HFFc6 (cell line): Measurements from ENCODE around the gene ITIH3. TPM values are rescaled to one million over a fixed set of nuclear protein-coding genes. Genes with fewer than 3 reads are reported as not detected.

Experiments
- DNase-seq: peaks from one replicate; pipeline ENCODE4 v3.0.0-alpha.2; 2018
- H3K27ac Mint-ChIP-seq: 2 replicates; pipeline ENCODE4 v1.8.0; 2020; ENCODE audit warnings: mild to moderate bottlenecking, mixed read lengths
- H3K27me3 Mint-ChIP-seq: 2 replicates; pipeline ENCODE4 v1.8.0; 2021; ENCODE audit warnings: mild to moderate bottlenecking, moderate library complexity, mixed read lengths; ENCODE audit not compliant: insufficient read depth
- H3K36me3 Mint-ChIP-seq: 2 replicates; pipeline ENCODE4 v1.8.0; 2021; ENCODE audit warnings: low read depth, mixed read lengths
- H3K4me1 Mint-ChIP-seq: 2 replicates; pipeline ENCODE4 v1.8.0; 2020; ENCODE audit warnings: low read depth, mixed read lengths
- H3K4me3 Mint-ChIP-seq: 2 replicates; pipeline ENCODE4 v1.8.0; 2020; ENCODE audit warnings: mild to moderate bottlenecking, moderate library complexity, mixed read lengths
- H3K9me3 Mint-ChIP-seq: 2 replicates; pipeline ENCODE4 v1.8.0; 2020; ENCODE audit warnings: mild to moderate bottlenecking, mixed read lengths
- total RNA-seq, 6 experiments: library from RNA; stranded (reverse); fragmentation: NEBNext Ultra II Directional; extraction: Animal tissue kit (Norgen Biotek cat#: 25700); gene quantifications; 2 replicates in 1 of 6; 3 replicates in 5 of 6; pipeline ENCODE4 v1.2.3, GENCODE V29; 2021
- TF ChIP-seq, protein P1 (sequence below): fragments of 200-600 bp; sonication (generic); IDR thresholded peaks from 2 replicates; pipeline ENCODE4 v1.5.0; 2021; ENCODE audit warnings: antibody characterized with exemption, mild to moderate bottlenecking

ITIH3 gene
- total RNA-seq, 6 experiments from 2014 or later: 0.59 to 1.3 (median 0.70) TPM

GRCh38 chr3:52817860-52818259 is 23.3 kb downstream of the ITIH3 start:
- no peaks in the 10 kb centered on the region for H3K9me3 Mint-ChIP-seq
- no peak for DNase-seq

GRCh38 chr3:52819936-52820335 is 25.3 kb downstream of the ITIH3 start:
- Mint-ChIP-seq H3K27ac (no peak overlapping the region), H3K4me1 (no peaks in the 10 kb centered on the region), H3K4me3 (no peak overlapping the region), H3K36me3 (no peaks in the 10 kb centered on the region), H3K9me3 (no peaks in the 10 kb centered on the region), H3K27me3 (peaks cover 5% of the 10 kb centered on the region; the same call in 1 of the 2 replicates)
- no peak for DNase-seq
- TF ChIP-seq, protein P1, sequence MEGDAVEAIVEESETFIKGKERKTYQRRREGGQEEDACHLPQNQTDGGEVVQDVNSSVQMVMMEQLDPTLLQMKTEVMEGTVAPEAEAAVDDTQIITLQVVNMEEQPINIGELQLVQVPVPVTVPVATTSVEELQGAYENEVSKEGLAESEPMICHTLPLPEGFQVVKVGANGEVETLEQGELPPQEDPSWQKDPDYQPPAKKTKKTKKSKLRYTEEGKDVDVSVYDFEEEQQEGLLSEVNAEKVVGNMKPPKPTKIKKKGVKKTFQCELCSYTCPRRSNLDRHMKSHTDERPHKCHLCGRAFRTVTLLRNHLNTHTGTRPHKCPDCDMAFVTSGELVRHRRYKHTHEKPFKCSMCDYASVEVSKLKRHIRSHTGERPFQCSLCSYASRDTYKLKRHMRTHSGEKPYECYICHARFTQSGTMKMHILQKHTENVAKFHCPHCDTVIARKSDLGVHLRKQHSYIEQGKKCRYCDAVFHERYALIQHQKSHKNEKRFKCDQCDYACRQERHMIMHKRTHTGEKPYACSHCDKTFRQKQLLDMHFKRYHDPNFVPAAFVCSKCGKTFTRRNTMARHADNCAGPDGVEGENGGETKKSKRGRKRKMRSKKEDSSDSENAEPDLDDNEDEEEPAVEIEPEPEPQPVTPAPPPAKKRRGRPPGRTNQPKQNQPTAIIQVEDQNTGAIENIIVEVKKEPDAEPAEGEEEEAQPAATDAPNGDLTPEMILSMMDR: no peak

More at GRCh38 chr3:52817860-52818259, 23.3 kb downstream of the ITIH3 start:
- no peak overlapping the region for H3K4me3 Mint-ChIP-seq
- no peaks in the 10 kb centered on the region for H3K4me1 Mint-ChIP-seq
- peaks cover 8% of the 10 kb centered on the region; the same call in 1 of the 2 replicates for H3K27me3 Mint-ChIP-seq
- H3K36me3 Mint-ChIP-seq: no peaks in the 10 kb centered on the region
- TF ChIP-seq, protein P1: no peak
- H3K27ac Mint-ChIP-seq: no peak overlapping the region

DNA sequence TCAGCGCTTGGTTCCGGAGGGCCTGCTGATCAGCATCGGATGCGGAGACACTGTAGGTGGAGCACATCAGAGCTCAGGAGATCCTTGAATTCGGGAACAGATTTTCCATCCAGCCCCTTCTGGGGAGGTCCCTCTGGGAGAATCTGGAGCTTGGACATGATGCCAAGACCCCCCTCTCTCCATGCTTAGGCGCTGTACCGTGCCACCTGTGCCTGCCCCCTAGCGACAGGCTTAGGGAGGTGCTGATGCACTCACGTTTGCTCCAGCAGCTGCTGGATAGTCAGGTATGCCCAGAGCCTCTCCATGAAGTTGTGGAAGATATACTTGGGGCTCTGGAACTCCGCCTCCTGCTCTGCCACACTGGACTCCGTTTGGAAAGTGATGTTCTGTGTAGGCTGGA is 26.1 kb downstream of the ITIH3 start:
- H3K4me1 Mint-ChIP-seq: no peaks in the 10 kb centered on the region
- H3K4me3 Mint-ChIP-seq: no peak overlapping the region

GRCh38 chr3:52822363-52822762 is 27.8 kb downstream of the ITIH3 start:
- H3K4me1 Mint-ChIP-seq: peaks cover 3% of the 10 kb centered on the region
- H3K4me3 Mint-ChIP-seq: no peak overlapping the region
- DNase-seq: no peak
- no peak overlapping the region for H3K27ac Mint-ChIP-seq
- TF ChIP-seq, protein P1: no peak
- H3K36me3 Mint-ChIP-seq: no peaks in the 10 kb centered on the region
- no peaks in the 10 kb centered on the region for H3K9me3 Mint-ChIP-seq
- peaks cover 11% of the 10 kb centered on the region for H3K27me3 Mint-ChIP-seq

More for the DNA sequence above, 26.1 kb downstream of the ITIH3 start:
- H3K27ac Mint-ChIP-seq: no peak overlapping the region
- no peaks in the 10 kb centered on the region for H3K36me3 Mint-ChIP-seq
- H3K27me3 Mint-ChIP-seq: peaks cover 4% of the 10 kb centered on the region; the same call in 1 of the 2 replicates
- H3K9me3 Mint-ChIP-seq: no peaks in the 10 kb centered on the region
- TF ChIP-seq, protein P1: peak; percentile 82
- DNase-seq: no peak

- no peaks in the 10 kb centered on the region for H3K9me3 Mint-ChIP-seq
- no peak for DNase-seq
- no peak overlapping the region for H3K4me3 Mint-ChIP-seq
- H3K27me3 Mint-ChIP-seq: peaks cover 13% of the 10 kb centered on the region
- peaks cover 5% of the 10 kb centered on the region for H3K4me1 Mint-ChIP-seq
- no peak overlapping the region for H3K27ac Mint-ChIP-seq
- H3K36me3 Mint-ChIP-seq: no peaks in the 10 kb centered on the region
- TF ChIP-seq, protein P1: no peak
Observed at GRCh38 chr3:52824037-52824436, 29.4 kb downstream of the ITIH3 start.

DNA sequence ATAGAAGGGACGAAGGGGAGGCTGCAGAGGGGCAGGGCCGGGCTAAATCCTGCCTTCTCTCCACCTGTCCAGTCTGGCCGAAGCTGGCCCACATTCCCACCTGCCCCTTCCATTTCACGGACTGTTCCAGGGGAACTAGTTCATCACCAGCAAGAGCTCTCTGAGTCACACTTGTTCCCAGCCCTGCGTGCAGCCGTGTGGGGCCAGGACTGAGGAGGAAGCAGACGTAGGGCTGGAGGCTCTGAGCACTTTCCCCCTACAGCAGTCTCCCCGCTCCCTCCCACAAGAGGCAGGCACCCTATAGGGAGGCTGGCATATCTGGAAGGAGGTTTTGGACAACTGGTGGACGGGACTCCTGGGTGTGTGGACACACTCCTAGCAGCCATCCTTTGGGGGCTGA is 32.8 kb downstream of the ITIH3 start:
- no peak overlapping the region for H3K27ac Mint-ChIP-seq
- no peak overlapping the region for H3K4me3 Mint-ChIP-seq
- peak; percentile 10 for DNase-seq
- H3K4me1 Mint-ChIP-seq: peaks cover 22% of the 10 kb centered on the region
- TF ChIP-seq, protein P1: no peak
- H3K27me3 Mint-ChIP-seq: peaks cover 14% of the 10 kb centered on the region
- H3K9me3 Mint-ChIP-seq: no peaks in the 10 kb centered on the region
- no peaks in the 10 kb centered on the region for H3K36me3 Mint-ChIP-seq
